Neural progenitor cell (in vitro differentiated cells): ENCODE measurements around the gene MASP1. TPM values are rescaled to one million over a fixed set of nuclear protein-coding genes. Genes with fewer than 3 reads are reported as not detected.

Experiments
- DNase-seq: peaks from one replicate; pipeline ENCODE4 v3.0.0-alpha.2; 2016; ENCODE audit warnings: low spot score
- H2AFZ ChIP-seq: fragments of 200-600 bp; sonication (generic); replicated peaks from 2 replicates; pipeline ENCODE4 v1.6.1; 2016; ENCODE audit warnings: antibody characterized with exemption
- H3F3A ChIP-seq: fragments of 200-600 bp; sonication (generic); 2 replicates; pipeline ENCODE4 v1.6.1; 2016; ENCODE audit warnings: antibody characterized with exemption, low read depth
- H3K27ac ChIP-seq: fragments of 200-600 bp; sonication (generic); 2 replicates; pipeline ENCODE4 v1.5.1; 2016; ENCODE audit warnings: mild to moderate bottlenecking
- H3K27me3 ChIP-seq: fragments of 200-600 bp; sonication (generic); 2 replicates; pipeline ENCODE4 v1.6.1; 2016; ENCODE audit warnings: mild to moderate bottlenecking, moderate library complexity
- H3K36me3 ChIP-seq: fragments of 200-600 bp; sonication (generic); 2 replicates; pipeline ENCODE4 v1.5.1; 2016
- H3K4me1 ChIP-seq: fragments of 200-600 bp; sonication (generic); 2 replicates; pipeline ENCODE4 v1.6.1; 2016; ENCODE audit warnings: mixed run types
- H3K4me2 ChIP-seq: fragments of 200-600 bp; sonication (generic); 2 replicates; pipeline ENCODE4 v1.6.1; 2016
- H3K4me3 ChIP-seq: fragments of 200-600 bp; sonication (generic); 2 replicates; pipeline ENCODE4 v1.5.1; 2016
- H3K79me2 ChIP-seq: fragments of 200-600 bp; sonication (generic); 2 replicates; pipeline ENCODE4 v1.6.1; 2016; ENCODE audit warnings: low read depth
- H3K9ac ChIP-seq: fragments of 200-600 bp; sonication (generic); 2 replicates; pipeline ENCODE4 v1.6.1; 2016
- H3K9me3 ChIP-seq: fragments of 200-600 bp; sonication (generic); 2 replicates; pipeline ENCODE4 v1.5.1; 2016; ENCODE audit warnings: low read depth
- H4K20me1 ChIP-seq: fragments of 200-600 bp; sonication (generic); 2 replicates; pipeline ENCODE4 v1.6.1; 2016; ENCODE audit warnings: low read depth
- H3K27ac Mint-ChIP-seq: 3 replicates; pipeline ENCODE4 v1.8.0; 2021; ENCODE audit warnings: mixed read lengths
- H3K27me3 Mint-ChIP-seq: 2 replicates; pipeline ENCODE4 v1.8.0; 2022; ENCODE audit warnings: low read depth, mild to moderate bottlenecking, inconsistent platforms, moderate library complexity, mixed read lengths; ENCODE audit not compliant: insufficient read depth
- H3K36me3 Mint-ChIP-seq: 3 replicates; pipeline ENCODE4 v1.8.0; 2021; ENCODE audit warnings: mixed read lengths
- H3K4me1 Mint-ChIP-seq: 3 replicates; pipeline ENCODE4 v1.8.0; 2021; ENCODE audit warnings: mixed read lengths
- H3K4me3 Mint-ChIP-seq: 3 replicates; pipeline ENCODE4 v1.8.0; 2021; ENCODE audit warnings: mild to moderate bottlenecking, moderate library complexity, mixed read lengths
- H3K9me3 Mint-ChIP-seq: 3 replicates; pipeline ENCODE4 v1.8.0; 2020; ENCODE audit warnings: mixed read lengths
- EZH2 ChIP-seq: fragments of 200-600 bp; sonication (generic); IDR thresholded peaks from 2 replicates; pipeline ENCODE4 v1.6.1; 2017; ENCODE audit warnings: antibody characterized with exemption, mild to moderate bottlenecking, moderate library complexity
- EZH2phosphoT487 ChIP-seq: fragments of 200-600 bp; sonication (generic); IDR thresholded peaks from 2 replicates; pipeline ENCODE4 v1.6.1; 2017; ENCODE audit warnings: antibody characterized with exemption
- total RNA-seq: library from RNA; depleted of rRNA; stranded (reverse); fragments of >200 nt; gene quantifications from 2 replicates; pipeline ENCODE4 v1.2.3, GENCODE V29; 2015; ENCODE audit warnings: low replicate concordance
- TF ChIP-seq, protein P1 (sequence below): fragments of 200-600 bp; sonication (generic); IDR thresholded peaks from 2 replicates; pipeline ENCODE4 v1.5.1; 2017; ENCODE audit warnings: antibody characterized with exemption, mild to moderate bottlenecking

Gene MASP1
- total RNA-seq, 1 donor from 2014 or later: 3.3 TPM

DNA sequence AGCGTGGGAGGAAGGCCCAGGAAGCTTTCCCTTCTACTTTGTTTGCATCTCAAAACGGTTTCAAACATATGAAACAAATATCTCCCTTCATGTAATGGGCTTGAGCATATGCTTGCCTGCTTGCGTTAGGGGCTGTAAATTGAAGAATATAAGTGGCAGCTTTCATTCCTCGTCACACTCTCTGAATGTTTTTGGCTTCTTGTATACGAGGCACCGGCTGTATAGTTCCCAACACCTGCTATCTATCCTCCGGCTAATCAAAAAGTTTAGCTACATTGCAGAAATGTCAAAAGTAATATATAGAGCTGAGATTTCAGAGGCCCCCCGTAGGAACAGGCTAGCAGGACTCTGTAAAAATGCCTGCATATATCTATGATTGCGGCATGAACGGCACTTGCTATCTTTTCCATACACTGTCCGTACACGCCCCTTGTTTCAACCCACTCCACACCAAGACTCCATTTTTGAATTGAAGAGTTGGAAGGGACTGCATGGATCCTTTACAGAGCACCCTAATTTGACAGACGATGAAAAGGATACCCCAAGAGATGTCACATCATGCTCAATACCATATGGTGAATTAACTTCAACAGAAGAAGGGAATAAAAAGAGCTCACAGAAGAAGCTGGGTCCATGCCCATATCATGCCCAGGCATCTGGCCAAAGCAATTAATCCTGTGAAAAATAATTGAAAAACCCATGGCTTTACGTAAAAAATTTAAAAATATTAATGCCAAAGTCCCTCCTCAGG is 2.5 kb downstream of the MASP1 start:
- no peaks in the 10 kb centered on the region for H3K36me3 ChIP-seq
- no peaks in the 10 kb centered on the region for H4K20me1 ChIP-seq
- no peak for TF ChIP-seq EZH2phosphoT487
- TF ChIP-seq, protein P1, sequence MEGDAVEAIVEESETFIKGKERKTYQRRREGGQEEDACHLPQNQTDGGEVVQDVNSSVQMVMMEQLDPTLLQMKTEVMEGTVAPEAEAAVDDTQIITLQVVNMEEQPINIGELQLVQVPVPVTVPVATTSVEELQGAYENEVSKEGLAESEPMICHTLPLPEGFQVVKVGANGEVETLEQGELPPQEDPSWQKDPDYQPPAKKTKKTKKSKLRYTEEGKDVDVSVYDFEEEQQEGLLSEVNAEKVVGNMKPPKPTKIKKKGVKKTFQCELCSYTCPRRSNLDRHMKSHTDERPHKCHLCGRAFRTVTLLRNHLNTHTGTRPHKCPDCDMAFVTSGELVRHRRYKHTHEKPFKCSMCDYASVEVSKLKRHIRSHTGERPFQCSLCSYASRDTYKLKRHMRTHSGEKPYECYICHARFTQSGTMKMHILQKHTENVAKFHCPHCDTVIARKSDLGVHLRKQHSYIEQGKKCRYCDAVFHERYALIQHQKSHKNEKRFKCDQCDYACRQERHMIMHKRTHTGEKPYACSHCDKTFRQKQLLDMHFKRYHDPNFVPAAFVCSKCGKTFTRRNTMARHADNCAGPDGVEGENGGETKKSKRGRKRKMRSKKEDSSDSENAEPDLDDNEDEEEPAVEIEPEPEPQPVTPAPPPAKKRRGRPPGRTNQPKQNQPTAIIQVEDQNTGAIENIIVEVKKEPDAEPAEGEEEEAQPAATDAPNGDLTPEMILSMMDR: no peak
- no peak for TF ChIP-seq EZH2
- no peak overlapping the region for H2AFZ ChIP-seq
- no peak overlapping the region for H3K4me3 ChIP-seq
- no peak overlapping the region for H3K9ac ChIP-seq
- no peak for DNase-seq
- Mint-ChIP-seq H3K4me1 (peaks cover 21% of the 10 kb centered on the region), H3K27ac (no peak overlapping the region), H3K9me3 (no peaks in the 10 kb centered on the region), H3K4me3 (no peak overlapping the region), H3K27me3 (no peaks in the 10 kb centered on the region), H3K36me3 (no peaks in the 10 kb centered on the region)
- H3F3A ChIP-seq: no peaks in the 10 kb centered on the region
- H3K27ac ChIP-seq: no peak overlapping the region
- no peaks in the 10 kb centered on the region for H3K9me3 ChIP-seq
- no peak overlapping the region for H3K4me2 ChIP-seq
- H3K4me1 ChIP-seq: peaks cover 14% of the 10 kb centered on the region
- H3K27me3 ChIP-seq: peaks cover 8% of the 10 kb centered on the region
- H3K79me2 ChIP-seq: no peaks in the 10 kb centered on the region

DNA sequence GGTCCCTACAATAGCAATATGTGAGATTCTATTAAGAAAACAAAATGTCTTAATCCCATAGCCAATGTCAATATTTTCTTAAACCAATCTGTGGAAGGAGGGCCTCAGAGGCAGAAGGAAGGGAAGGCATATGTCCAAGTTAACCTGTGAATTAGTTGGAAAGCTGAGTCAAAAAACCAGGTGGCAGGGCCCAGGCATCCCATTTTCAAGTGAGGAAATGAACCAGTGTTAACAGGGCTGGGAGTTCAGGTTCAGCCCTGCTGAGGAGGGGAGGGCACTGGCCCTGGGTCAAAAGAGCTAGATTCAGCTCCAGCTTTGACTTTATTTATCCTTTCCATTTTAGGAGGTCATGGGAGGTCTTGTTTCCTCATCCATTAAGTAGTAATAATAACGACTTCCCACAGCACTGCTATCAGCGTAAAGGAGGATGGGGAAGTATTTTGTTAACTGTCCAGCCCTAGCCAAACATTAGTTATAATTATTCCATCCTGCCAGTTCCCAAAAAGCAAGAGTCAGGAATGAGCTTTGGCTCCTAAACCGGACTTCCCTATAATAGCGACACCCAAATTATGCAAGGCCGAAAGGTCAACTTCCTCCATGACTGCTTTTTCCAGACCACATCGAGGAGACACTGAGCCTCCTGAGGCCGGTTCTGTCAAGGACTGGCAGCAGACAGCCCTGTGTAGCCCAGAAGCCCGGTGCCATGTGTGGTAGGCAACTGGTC is 3.2 kb downstream of the MASP1 start:
- H3K4me2 ChIP-seq: no peak overlapping the region
- no peak overlapping the region for H3K9ac ChIP-seq
- H3K4me3 ChIP-seq: no peak overlapping the region

DNA sequence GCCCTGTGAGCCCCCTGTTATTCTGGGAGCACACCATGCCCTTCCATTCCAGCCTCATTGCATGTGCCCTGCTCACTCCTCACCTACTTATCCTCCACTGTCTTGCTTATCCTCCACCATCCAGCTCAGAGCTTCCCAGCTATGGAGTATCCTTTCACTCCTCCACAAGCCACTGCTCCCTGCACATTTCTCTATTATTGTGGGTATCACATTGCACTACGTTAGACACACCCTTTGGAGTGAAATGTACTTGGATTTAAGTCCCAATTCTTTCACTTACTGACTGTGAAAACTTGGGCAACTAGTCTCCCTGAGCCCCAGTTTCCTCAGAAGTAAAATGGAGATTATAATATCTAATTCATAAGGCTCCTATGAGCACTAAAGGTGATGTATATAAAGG is 4.3 kb downstream of the MASP1 start:
- no peak for DNase-seq
- no peaks in the 10 kb centered on the region for H3K36me3 ChIP-seq
- H4K20me1 ChIP-seq: no peaks in the 10 kb centered on the region
- no peaks in the 10 kb centered on the region for H3K79me2 ChIP-seq
- no peak overlapping the region for H3K27ac ChIP-seq
- peaks cover 8% of the 10 kb centered on the region for H3K27me3 ChIP-seq
- Mint-ChIP-seq H3K4me3 (no peak overlapping the region), H3K4me1 (peaks cover 17% of the 10 kb centered on the region), H3K9me3 (no peaks in the 10 kb centered on the region), H3K27me3 (peaks cover 3% of the 10 kb centered on the region), H3K36me3 (no peaks in the 10 kb centered on the region), H3K27ac (no peak overlapping the region)
- H3F3A ChIP-seq: no peaks in the 10 kb centered on the region
- no peak overlapping the region for H3K4me2 ChIP-seq
- no peaks in the 10 kb centered on the region for H3K9me3 ChIP-seq
- no peak overlapping the region for H3K9ac ChIP-seq
- no peak for TF ChIP-seq EZH2phosphoT487
- TF ChIP-seq, protein P1: no peak
- TF ChIP-seq EZH2: no peak
- H3K4me3 ChIP-seq: no peak overlapping the region
- H2AFZ ChIP-seq: no peak overlapping the region
- H3K4me1 ChIP-seq: peaks cover 13% of the 10 kb centered on the region

More for the DNA sequence above, 3.2 kb downstream of the MASP1 start:
- Histone ChIP-seq H3K4me1 (peaks cover 14% of the 10 kb centered on the region), H3K27ac (no peak overlapping the region), H3K9me3 (no peaks in the 10 kb centered on the region), H4K20me1 (no peaks in the 10 kb centered on the region), H3K27me3 (peaks cover 8% of the 10 kb centered on the region), H3F3A (no peaks in the 10 kb centered on the region), H3K36me3 (no peaks in the 10 kb centered on the region), H3K79me2 (no peaks in the 10 kb centered on the region), H2AFZ (no peak overlapping the region)
- H3K4me1 Mint-ChIP-seq: peaks cover 21% of the 10 kb centered on the region
- no peaks in the 10 kb centered on the region for H3K36me3 Mint-ChIP-seq
- no peak for DNase-seq
- peaks cover under 1% of the 10 kb centered on the region for H3K27me3 Mint-ChIP-seq
- TF ChIP-seq, protein P1: no peak
- no peaks in the 10 kb centered on the region for H3K9me3 Mint-ChIP-seq
- no peak overlapping the region for H3K4me3 Mint-ChIP-seq
- no peak overlapping the region for H3K27ac Mint-ChIP-seq
